ENCODE data around the gene ZC3H18. TPM values are rescaled to one million over a fixed set of nuclear protein-coding genes. Genes with fewer than 3 reads are reported as not detected.

ZC3H18 gene
- polyA plus RNA-seq, 5 donors = 31.0 to 47.2 (median 38.7) TPM

- no peak for DNase-seq
These were observed 8.5 kb downstream of the ZC3H18 start for GRCh38 chr16:88578446-88579313.

GRCh38 chr16:88580371-88580770 lies 10.2 kb downstream of the ZC3H18 start:
- DNase-seq = no peak

GRCh38 chr16:88581033-88581432 lies 10.8 kb downstream of the ZC3H18 start:
- no peak for DNase-seq

GRCh38 chr16:88582912-88583575 lies 12.8 kb downstream of the ZC3H18 start:
- no peak for DNase-seq

- no peak for DNase-seq
These were observed 14.5 kb downstream of the ZC3H18 start for GRCh38 chr16:88584676-88585075.

GRCh38 chr16:88585269-88585668 lies 15.1 kb downstream of the ZC3H18 start:
- DNase-seq = no peak

- no peak for DNase-seq
These were observed 15.9 kb downstream of the ZC3H18 start for GRCh38 chr16:88585927-88586581.

GRCh38 chr16:88588148-88588547 lies 17.9 kb downstream of the ZC3H18 start:
- no peak for DNase-seq

- DNase-seq = no peak
These were observed 18.6 kb downstream of the ZC3H18 start for GRCh38 chr16:88588754-88589153.

- no peak for DNase-seq
These were observed 19.2 kb downstream of the ZC3H18 start for GRCh38 chr16:88589441-88589840.

GRCh38 chr16:88591577-88592021 lies 21.4 kb downstream of the ZC3H18 start:
- no peak for DNase-seq

GRCh38 chr16:88593061-88593460 lies 22.9 kb downstream of the ZC3H18 start:
- no peak for DNase-seq

- DNase-seq = no peak
These were observed 23.3 kb downstream of the ZC3H18 start for GRCh38 chr16:88593489-88593888.

- DNase-seq = no peak
These were observed 23.7 kb downstream of the ZC3H18 start for GRCh38 chr16:88593910-88594309.

- no peak for DNase-seq
These were observed 24.9 kb downstream of the ZC3H18 start for GRCh38 chr16:88595101-88595500.

- DNase-seq = no peak
These were observed 25.7 kb downstream of the ZC3H18 start for GRCh38 chr16:88595921-88596320.

GRCh38 chr16:88596483-88596882 lies 26.3 kb downstream of the ZC3H18 start:
- no peak for DNase-seq

GRCh38 chr16:88597856-88598491 lies 27.8 kb downstream of the ZC3H18 start:
- no peak for DNase-seq

- DNase-seq = no peak
These were observed 29.0 kb downstream of the ZC3H18 start for GRCh38 chr16:88599092-88599733.

- no peak for DNase-seq
These were observed 29.8 kb downstream of the ZC3H18 start for GRCh38 chr16:88599825-88600538.

GRCh38 chr16:88600539-88600896 lies 30.3 kb downstream of the ZC3H18 start:
- DNase-seq = no peak
